NCI-H1694 (cell line): ENCODE measurements around the gene MED26.
A peak's percentile ranks its signal among the peaks of the same experiment; 100 is the strongest.
"Not testable (repeated sequence)": the region's sequence is repeated elsewhere in the genome, so short reads cannot be mapped to it uniquely, and the experiment has no call there.

ENCODE experiments used
- DNase-seq: peaks from one replicate; lab custom pipeline; 2025; lab: John Stamatoyannopoulos, UW

MED26 gene

DNA sequence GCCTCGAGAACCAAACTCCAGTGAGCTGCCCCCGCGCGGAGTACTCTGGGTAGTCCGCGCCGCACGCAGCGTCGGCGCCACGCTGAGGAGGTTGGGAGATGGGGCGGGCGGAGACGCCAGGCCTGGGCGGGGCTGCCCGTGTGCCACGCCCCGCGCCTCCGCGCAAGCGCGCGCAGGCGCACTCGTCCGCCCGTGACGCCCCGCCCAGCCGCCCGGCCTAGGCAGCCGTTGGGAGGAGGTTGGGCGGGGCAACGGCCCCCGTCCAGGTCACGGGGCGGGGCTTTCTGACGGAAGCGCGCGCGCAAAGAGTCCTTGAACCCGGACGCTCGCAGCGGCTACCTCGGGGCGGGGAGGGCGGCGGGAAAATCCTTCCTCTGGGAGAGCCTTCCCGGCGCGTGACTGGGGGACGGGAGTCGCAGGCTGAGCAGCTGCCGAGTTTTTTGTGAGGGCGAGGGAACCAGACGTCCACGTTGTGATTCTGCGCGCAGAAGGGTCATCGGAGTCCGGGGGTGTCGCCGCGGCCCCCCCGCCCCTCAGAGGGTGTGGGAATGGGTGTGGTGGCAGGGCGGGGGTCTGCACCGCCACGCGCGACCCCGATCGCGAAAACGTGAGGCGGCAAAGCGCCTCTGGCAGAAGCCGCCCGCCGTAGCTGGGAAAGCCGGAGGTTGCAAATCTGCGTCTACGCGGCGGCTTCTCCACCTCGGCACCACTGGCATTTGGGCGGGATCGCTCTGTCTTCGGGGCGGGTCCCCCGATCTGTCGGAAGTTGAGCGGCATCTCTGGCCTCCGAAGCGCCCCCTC lies at the start of gene MED26:
Gene MED26 (minus strand): TSS at position 22 of the 801 bp plus-strand sequence. CDS start 261 bp downstream, outside the sequence.
- peak; percentile 80 for DNase-seq

GRCh38 chr19:16677055-16677454 lies 49.1 kb upstream of the MED26 start:
- DNase-seq, result no peak

GRCh38 chr19:16676101-16676798 lies 48.2 kb upstream of the MED26 start:
- DNase-seq, result no peak

DNA sequence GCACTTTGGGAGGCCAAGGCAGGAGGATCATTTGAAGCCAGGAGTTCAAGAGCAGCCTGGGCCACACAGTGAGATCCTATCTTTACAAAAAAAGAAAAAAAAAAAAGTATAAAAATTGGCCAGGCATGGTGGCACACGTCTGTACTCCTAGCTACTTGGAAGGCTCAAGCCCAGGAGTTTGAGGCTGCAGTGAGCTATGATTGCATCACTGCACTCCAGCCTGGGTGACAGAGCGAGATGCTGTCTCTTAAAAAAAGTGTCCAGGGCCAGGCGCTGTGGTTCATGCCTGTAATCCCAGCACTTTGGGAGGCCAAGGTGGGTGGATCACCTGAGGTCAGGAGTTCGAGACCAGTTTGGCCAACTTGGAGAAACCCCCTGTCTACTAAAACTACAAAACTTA lies 45.8 kb upstream of the MED26 start:
- not testable (repeated sequence) for DNase-seq

DNA sequence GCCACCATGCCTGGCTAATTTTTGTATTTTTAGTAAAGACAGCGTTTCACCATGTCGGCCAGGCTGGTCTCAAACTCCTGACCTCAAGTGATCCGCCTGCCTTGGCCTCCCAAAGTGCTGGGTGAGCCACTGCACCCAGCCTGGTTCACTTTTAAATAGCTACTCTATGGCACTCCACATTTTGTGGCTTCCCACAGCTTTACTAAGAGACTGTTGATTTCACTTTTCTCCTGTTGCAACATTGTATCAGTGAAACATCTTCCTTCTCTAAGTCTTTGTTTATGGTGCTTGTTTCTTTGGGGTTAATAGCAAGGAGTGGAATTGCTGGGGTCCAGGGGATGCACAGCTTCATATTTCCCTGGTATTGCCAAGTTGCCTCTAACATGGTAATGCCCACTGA lies 45.2 kb upstream of the MED26 start:
- DNase-seq, result no peak

DNA sequence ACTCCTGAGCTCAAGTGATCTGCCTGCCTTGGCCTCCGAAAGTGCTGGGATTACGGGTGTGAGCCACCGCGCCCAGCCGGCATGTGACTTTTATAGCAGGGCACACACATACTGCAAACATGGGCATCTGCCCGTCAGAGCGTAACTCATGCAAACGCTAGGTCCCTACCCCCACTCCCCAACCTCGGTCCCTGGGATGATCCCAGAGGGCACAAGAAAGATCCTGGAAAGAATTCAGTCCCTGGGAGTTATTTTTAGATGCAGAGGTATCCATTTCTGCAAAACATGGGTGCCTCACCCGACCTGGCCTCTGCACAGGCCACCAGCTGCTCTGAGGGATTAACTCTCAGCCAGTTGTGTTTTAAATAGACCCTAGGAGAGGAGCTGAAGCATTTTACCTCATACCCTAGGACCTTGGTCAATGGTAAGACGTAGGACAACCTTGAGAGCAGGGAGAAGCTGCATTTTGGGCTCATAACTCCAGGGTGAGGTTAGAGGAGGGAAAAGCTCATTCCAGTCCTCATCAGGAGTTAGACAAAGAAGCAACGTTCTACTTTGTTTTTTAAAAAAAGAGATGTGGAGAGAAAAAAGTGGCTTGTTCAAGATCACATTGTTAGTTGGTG lies 43.8 kb upstream of the MED26 start:
- no peak for DNase-seq

DNA sequence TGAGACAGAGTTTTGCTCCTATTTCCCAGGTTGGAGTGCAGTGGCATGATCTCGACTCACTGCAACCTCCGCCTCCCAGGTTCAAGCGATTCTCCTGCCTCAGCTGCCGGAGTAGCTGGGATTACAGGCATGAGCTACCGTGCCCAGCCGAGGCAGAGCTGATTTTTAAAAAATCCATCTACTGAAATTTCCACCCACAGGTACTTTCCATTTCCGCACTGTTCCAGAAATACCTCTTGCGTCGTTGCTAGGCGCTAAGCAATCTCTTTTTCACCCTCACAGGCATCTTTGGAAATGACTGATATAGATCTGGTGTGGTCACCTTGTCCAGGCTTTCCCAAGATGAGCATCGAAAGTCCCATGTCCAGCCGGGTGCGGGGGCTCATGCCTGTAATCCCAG lies 42.3 kb upstream of the MED26 start:
- DNase-seq, result no peak

DNA sequence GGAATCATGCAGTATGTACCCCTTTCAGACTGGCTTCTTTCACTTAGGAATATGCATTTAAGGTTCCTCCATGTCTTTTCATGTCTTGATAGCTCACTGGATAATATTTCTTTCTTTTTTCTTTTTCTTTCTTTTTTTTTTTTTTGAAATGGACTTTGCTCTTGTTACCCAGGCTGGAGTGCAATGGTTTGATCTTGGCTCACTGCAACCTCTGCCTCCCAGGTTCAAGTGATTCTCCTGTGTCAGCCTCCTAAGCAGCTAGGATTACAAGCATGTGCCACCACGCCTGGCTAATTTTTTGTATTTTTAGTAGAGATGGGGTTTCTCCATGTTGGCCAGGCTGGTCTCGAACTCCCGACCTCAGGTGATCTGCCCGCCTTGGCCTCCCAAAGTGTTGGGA lies 40.7 kb upstream of the MED26 start:
- DNase-seq, result not testable (repeated sequence)

DNA sequence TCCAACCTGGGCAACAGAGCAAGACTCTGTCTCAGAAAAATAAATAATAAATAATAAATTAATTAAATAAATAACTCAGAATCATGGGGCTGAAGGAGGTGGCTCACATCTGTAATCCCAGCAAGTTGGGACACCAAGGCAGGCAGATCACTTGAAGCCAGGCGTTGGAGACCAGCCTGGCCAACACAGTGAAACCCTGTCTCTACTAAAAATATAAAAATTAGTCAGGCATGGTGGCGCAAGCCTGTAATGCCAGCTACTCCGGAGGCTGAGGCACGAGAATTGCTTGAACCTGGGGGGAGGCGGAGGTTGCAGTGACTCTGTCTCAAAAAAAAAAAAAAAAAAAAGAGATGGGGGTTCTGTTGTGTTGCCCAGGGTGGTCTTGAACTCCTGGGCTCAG lies 40.2 kb upstream of the MED26 start:
- no peak for DNase-seq

- no peak for DNase-seq
Measured at GRCh38 chr19:16661480-16662034, 33.6 kb upstream of the MED26 start.

- DNase-seq, result no peak
Measured at GRCh38 chr19:16660763-16661479, 32.9 kb upstream of the MED26 start, which contains the start of gene TMEM38A. Gene TMEM38A (plus strand): TSS chr19:16661139. CDS start chr19:16661218, 79 bp downstream.

GRCh38 chr19:16659832-16660708 lies 32.1 kb upstream of the MED26 start, which contains the start of gene SMIM7:
Gene SMIM7 (minus strand): TSS chr19:16660144. CDS start chr19:16660110, 34 bp downstream.
- peak; percentile 95 for DNase-seq

DNA sequence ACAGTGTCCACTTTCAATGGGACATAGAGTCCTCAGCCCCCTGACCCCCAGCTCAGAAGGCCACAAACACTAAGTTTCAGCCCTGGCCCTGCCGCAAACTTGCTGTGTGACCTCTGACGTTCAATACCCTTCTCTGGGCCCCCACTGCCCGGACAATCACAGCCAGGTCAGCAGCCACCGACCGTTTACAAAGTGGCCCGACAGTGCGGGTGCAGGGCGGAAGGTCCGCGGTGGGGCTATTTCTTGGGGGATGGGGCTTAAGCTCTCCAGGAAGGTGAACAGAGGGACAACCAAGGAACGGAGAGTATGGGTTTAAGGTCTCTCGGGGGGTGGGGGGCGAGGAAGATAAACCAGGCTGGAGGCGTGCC lies 31.4 kb upstream of the MED26 start:
- no peak for DNase-seq

GRCh38 chr19:16657384-16657783 lies 29.4 kb upstream of the MED26 start:
- no peak for DNase-seq

DNA sequence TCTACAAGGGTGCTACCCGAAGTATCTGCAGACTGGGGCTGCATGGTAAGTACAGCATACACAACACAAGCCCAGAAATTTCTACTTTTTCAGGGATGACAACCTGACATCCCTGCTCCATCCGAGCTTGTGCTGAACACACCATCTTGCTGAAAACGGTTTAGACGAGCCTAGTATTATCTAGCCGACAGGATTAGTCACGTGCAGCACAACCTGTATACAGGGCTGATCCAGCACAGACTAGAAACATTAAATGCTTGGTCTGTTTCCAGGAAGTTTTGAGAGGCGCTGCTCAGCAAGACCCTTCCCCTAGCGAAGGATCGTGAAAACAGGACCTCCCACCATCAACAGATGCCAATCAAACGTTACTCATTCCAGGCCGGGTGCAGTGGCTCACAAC lies 27.7 kb upstream of the MED26 start:
- DNase-seq, result no peak

DNA sequence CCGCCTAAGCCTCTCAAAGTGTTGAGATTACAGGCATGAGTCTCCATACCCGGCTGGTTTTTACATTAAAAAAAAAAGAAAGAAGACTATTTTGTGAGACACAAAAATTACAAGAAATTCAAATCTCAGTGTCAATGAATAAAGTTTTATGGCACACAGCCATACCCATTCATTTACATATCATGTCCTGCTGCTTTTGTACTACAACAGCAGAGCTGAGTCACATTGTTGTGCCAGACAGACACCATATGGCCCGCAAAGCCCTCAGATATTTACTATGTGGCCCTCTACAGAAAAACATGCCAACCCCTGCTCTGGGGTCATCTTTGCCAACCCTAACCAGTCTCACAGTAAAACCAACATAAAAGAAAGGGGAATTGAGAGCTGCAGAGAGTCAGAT lies 26.6 kb upstream of the MED26 start:
- peak; percentile 18 for DNase-seq

DNA sequence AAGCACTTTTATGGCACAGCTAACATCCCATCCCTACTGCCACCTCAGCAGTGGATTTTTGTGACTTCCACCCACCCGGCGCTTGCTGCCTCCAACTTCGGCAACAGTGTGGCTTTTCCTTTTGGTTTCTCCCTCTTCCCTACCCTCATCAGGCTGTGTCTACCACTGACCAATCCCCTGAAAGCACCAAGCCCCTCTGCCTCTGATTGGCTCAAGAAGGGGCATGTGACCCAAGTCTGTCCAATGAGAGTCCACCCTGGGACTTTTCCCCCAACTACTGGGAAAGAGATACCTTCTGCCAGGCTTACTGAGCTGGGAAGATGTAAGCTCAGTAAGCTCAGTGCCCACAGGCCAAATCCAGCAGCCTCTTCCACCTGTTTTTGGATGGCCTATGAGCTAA lies 26.1 kb upstream of the MED26 start:
- DNase-seq, result no peak

GRCh38 chr19:16652854-16653253 lies 24.9 kb upstream of the MED26 start:
- no peak for DNase-seq

GRCh38 chr19:16651421-16652188 lies 23.6 kb upstream of the MED26 start:
- DNase-seq, result not testable (repeated sequence)

DNA sequence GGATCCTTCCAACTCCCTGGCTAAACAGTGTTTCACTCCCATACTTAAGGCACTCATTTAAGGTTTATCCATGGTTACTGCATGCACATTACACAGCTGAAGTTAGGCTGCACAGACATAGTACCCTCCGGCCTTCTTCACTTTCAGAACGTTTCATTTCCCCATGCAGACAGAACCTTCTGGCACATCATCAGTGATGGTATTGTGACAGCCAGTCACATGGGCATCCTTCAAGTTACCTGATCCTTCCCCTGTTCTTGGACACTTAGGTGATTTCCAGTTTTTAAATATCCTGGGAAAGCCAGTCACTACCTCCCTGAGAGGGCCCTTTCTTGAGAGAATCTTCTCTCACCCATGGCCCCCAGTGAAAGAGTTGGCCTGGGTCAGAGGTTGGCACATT lies 22.8 kb upstream of the MED26 start:
- DNase-seq, result no peak
